A549 (cell line): ENCODE data around the gene CAPN7. TPM values are rescaled to one million over a fixed set of nuclear protein-coding genes. Genes with fewer than 3 reads are reported as not detected.

Experiments
- ATAC-seq, 2 experiments: fragments of 200-7000 bp in 1 of 2; fragments of >200 bp in 1 of 2; cut with Nextera tagmentation in 1 of 2; cut with Tn5 transposase in 1 of 2; 3 replicates each; pipeline versions ENCODE4 v1.8.0 to v1.9.1; 2018 to 2020; ENCODE audit warnings: mild to moderate bottlenecking in 1 of 2, moderate library complexity in 1 of 2
- CTCF ChIA-PET: fragments of 300-600 bp; sonication (Branson Sonifier 250); formaldehyde crosslinking; extraction: SDS; loops from one replicate; lab custom pipeline; 2021; ENCODE audit warnings: antibody characterized with exemption, inconsistent platforms; lab: Yijun Ruan, JAX
- POLR2A ChIA-PET: fragments of 350-600 bp; formaldehyde crosslinking; extraction: SDS; loops from one replicate; lab custom pipeline; 2021; ENCODE audit warnings: antibody characterized with exemption, inconsistent platforms; lab: Yijun Ruan, JAX
- DNase-seq, 2 experiments: peaks; one replicate each; pipeline versions ENCODE4 v3.0.0 to v3.0.0-alpha.2; 2011 to 2016; ENCODE audit warnings: low read depth in 1 of 2, low spot score in 1 of 2
- FAIRE-seq: peaks from 2 replicates; lab custom pipeline; 2011; peaks lifted over from hg19 to GRCh38; lab: Jason Lieb, UNC
- H3K27ac ChIP-seq, 2 experiments: fragments of >200 bp; sonication (Bioruptor Twin); formaldehyde crosslinking; 3 replicates each; pipeline ENCODE4 v1.5.1; 2016 to 2017
- H3K4me1 ChIP-seq: fragments of >200 bp; sonication (Bioruptor Twin); formaldehyde crosslinking; 3 replicates; pipeline ENCODE4 v1.6.1; 2016
- H3K4me2 ChIP-seq: fragments of >200 bp; sonication (Bioruptor Twin); formaldehyde crosslinking; 3 replicates; pipeline ENCODE4 v1.6.1; 2016
- H3K4me3 ChIP-seq: fragments of >200 bp; sonication (Bioruptor Twin); formaldehyde crosslinking; 3 replicates; pipeline ENCODE4 v1.5.1; 2016
- H3K9me3 ChIP-seq: fragments of >200 bp; sonication (Bioruptor Twin); formaldehyde crosslinking; 3 replicates; pipeline ENCODE4 v1.6.1; 2016
- BHLHE40 ChIP-seq: IDR thresholded peaks from 2 replicates; pipeline ENCODE4 v1.6.1; 2012; ENCODE audit warnings: low read depth, low read length, inconsistent platforms
- CBX2 ChIP-seq: fragments of 200-600 bp; sonication (generic); IDR thresholded peaks from 2 replicates; pipeline ENCODE4 v1.6.1; 2016; ENCODE audit warnings: low read depth, mild to moderate bottlenecking, borderline replicate concordance
- CBX8 ChIP-seq: fragments of 200-600 bp; sonication (generic); IDR thresholded peaks from 2 replicates; pipeline ENCODE4 v1.6.1; 2016
- CHD2 ChIP-seq: fragments of 150-350 bp; IDR thresholded peaks from 2 replicates; pipeline ENCODE4 v1.6.1; 2014; ENCODE audit warnings: low read length; ENCODE audit not compliant: partially characterized antibody
- CTCF ChIP-seq: fragments of >200 bp; sonication (Bioruptor Twin); formaldehyde crosslinking; IDR thresholded peaks from 3 replicates; pipeline ENCODE4 v1.5.1; 2016
- EHMT2 ChIP-seq: fragments of 200-600 bp; sonication (generic); IDR thresholded peaks from 2 replicates; pipeline ENCODE4 v1.6.1; 2016; ENCODE audit warnings: antibody characterized with exemption, low read depth, mild to moderate bottlenecking, moderate library complexity
- EP300 ChIP-seq, 2 experiments: fragments of >200 bp; sonication (Bioruptor Twin); formaldehyde crosslinking; IDR thresholded peaks; 2 replicates in 1 of 2; 3 replicates in 1 of 2; pipeline ENCODE4 v1.6.1; 2016 to 2017
- ESRRA ChIP-seq: fragments of 150-350 bp; IDR thresholded peaks from 2 replicates; pipeline ENCODE4 v1.6.1; 2014; ENCODE audit warnings: mild to moderate bottlenecking, low read length, borderline replicate concordance
- FOSL2 ChIP-seq, 2 experiments: fragments of 450-650 bp in 1 of 2; fragments of >200 bp in 1 of 2; sonication (Bioruptor Twin) in 1 of 2; formaldehyde crosslinking; IDR thresholded peaks; 2 replicates each; pipeline versions ENCODE4 v1.5.0 to v1.6.1; 2016 to 2020; ENCODE audit warnings: mild to moderate bottlenecking in 1 of 2, moderate library complexity in 1 of 2
- FOXS1 ChIP-seq: fragments of 250-450 bp; sonication (Bioruptor Pico); IDR thresholded peaks from 2 replicates; pipeline ENCODE4 v1.5.0; 2020; ENCODE audit warnings: mild to moderate bottlenecking, moderate library complexity
- HDAC2 ChIP-seq: fragments of 200-600 bp; sonication (generic); IDR thresholded peaks from 2 replicates; pipeline ENCODE4 v1.6.1; 2016
- HOXB5 ChIP-seq: fragments of 250-450 bp; sonication (Bioruptor Pico); IDR thresholded peaks from 2 replicates; pipeline ENCODE4 v1.5.0; 2020; ENCODE audit warnings: mild to moderate bottlenecking, moderate library complexity
- JUN ChIP-seq, 2 experiments: fragments of >200 bp; sonication (Bioruptor Twin); formaldehyde crosslinking; IDR thresholded peaks; 2 replicates in 1 of 2; 3 replicates in 1 of 2; pipeline ENCODE4 v1.6.1; 2016 to 2017
- JUNB ChIP-seq: fragments of >200 bp; sonication (Bioruptor Twin); formaldehyde crosslinking; IDR thresholded peaks from 2 replicates; pipeline ENCODE4 v1.6.1; 2016
- MAFK ChIP-seq: fragments of 450-650 bp; IDR thresholded peaks from 2 replicates; pipeline ENCODE4 v1.6.1; 2014; ENCODE audit not compliant: partially characterized antibody
- MAX ChIP-seq: IDR thresholded peaks from 2 replicates; pipeline ENCODE4 v1.6.1; 2012
- MYC ChIP-seq: IDR thresholded peaks from 2 replicates; pipeline ENCODE4 v1.6.1; 2012; ENCODE audit warnings: mild to moderate bottlenecking, inconsistent platforms, low read length, improper control_type of control experiment, borderline replicate concordance
- NFE2L2 ChIP-seq: fragments of 150-350 bp; conservative IDR thresholded peaks from 2 replicates; pipeline ENCODE4 v1.6.1; 2014; ENCODE audit warnings: low read length
- NPAS2 ChIP-seq: fragments of 250-450 bp; sonication (Bioruptor Pico); IDR thresholded peaks from 2 replicates; pipeline ENCODE4 v1.8.0; 2022; ENCODE audit warnings: mild to moderate bottlenecking, moderate library complexity, borderline replicate concordance
- PHF8 ChIP-seq: fragments of 200-600 bp; sonication (generic); IDR thresholded peaks from 2 replicates; pipeline ENCODE4 v1.6.1; 2016; ENCODE audit warnings: low read depth, mild to moderate bottlenecking, antibody characterized with exemption, moderate library complexity, borderline replicate concordance
- RAD21 ChIP-seq, 2 experiments: fragments of >200 bp in 1 of 2; sonication (Bioruptor Twin) in 1 of 2; formaldehyde crosslinking in 1 of 2; IDR thresholded peaks in 1 of 2; conservative IDR thresholded peaks in 1 of 2; 2 replicates in 1 of 2; 3 replicates in 1 of 2; pipeline ENCODE4 v1.6.1; 2012 to 2018; ENCODE audit warnings: inconsistent platforms in 1 of 2
- RARB ChIP-seq: fragments of 250-450 bp; sonication (Bioruptor Pico); IDR thresholded peaks from 2 replicates; pipeline ENCODE4 v1.8.0; 2021; ENCODE audit warnings: mild to moderate bottlenecking, moderate library complexity
- SMC3 ChIP-seq: fragments of >200 bp; sonication (Bioruptor Twin); formaldehyde crosslinking; IDR thresholded peaks from 3 replicates; pipeline ENCODE4 v1.6.1; 2018; ENCODE audit warnings: inconsistent platforms
- USF2 ChIP-seq: fragments of 450-650 bp; IDR thresholded peaks from 2 replicates; pipeline ENCODE4 v1.6.1; 2014; ENCODE audit warnings: antibody characterized with exemption
- WGBS: methylation state at CpG from one replicate; pipeline ENCODE4 v1.1.6; 2017; ENCODE audit errors: missing lambda C conversion rate; 5-methylcytosine and 5-hydroxymethylcytosine counted together
- polyA plus RNA-seq, 4 experiments: library from polyadenylated mRNA; depleted of rRNA in 3 of 4; stranded (reverse); fragments of >200 nt; fragmentation: RNase III in 1 of 4; extraction: RNeasy Plus Mini Kit Qiagen cat#74134 plus additional on column Dnase treatment in 1 of 4; gene quantifications; 2 replicates in 3 of 4; 3 replicates in 1 of 4; pipeline ENCODE4 v1.2.3, GENCODE V29; 2011 to 2017

Gene CAPN7
- polyA plus RNA-seq, 2 of the 4 experiments (the other 2 are of a cell fraction) = 19.9 to 36.8 TPM

- TF ChIP-seq FOXS1 (CRISPR knock-in tag) = no peak
- TF ChIP-seq MAX = no peak
- no peak for TF ChIP-seq HOXB5 (CRISPR knock-in tag)
- TF ChIP-seq PHF8 = no peak
- no peak for TF ChIP-seq ESRRA
- TF ChIP-seq, all 56 proteins: peak for 0
These were observed 60.7 kb downstream of the CAPN7 start (continued) for GRCh38 chr3:15266510-15267376.

GRCh38 chr3:15267502-15267901 is 61.5 kb downstream of the CAPN7 start:
- Histone ChIP-seq H3K4me1 (peaks cover 21% of the 10 kb centered on the region), H3K27ac (no peak overlapping the region), H3K9me3 (no peaks in the 10 kb centered on the region), H3K4me3 (no peak overlapping the region)
- no peak for DNase-seq
- 87% methylated on average over 3 of the region's 3 CpGs for WGBS
- CTCF ChIA-PET = interaction anchor here (0.7 to 11.1 kb wide), 58 partner anchors 10 to 542 kb away, joined by 3 to 175 read pairs (median 6); partner anchors contain the start of genes CAPN7 and SH3BP5
- TF ChIP-seq CBX8 (no peak), CBX2 (no peak)
- TF ChIP-seq, all 56 proteins: peak for 0
- no peak overlapping the region for H3K4me2 ChIP-seq
- ATAC-seq = no peak
- POLR2A ChIA-PET = interaction anchor here (0.6 to 1.0 kb wide), 5 partner anchors 65 to 529 kb away, joined by 3 to 5 read pairs (median 3); partner anchors contain the start of gene SH3BP5
- FAIRE-seq = no peak

- peak; percentile 80 to 87 for DNase-seq
- WGBS = 35% methylated on average over 15 of the region's 15 CpGs
- Histone ChIP-seq H3K9me3 (no peaks in the 10 kb centered on the region), H3K4me2 (no peak overlapping the region), H3K4me3 (no peak overlapping the region), H3K27ac (peak overlapping the region in 1 of 2 experiments; percentile 85; a peak in 3 of 6 replicates)
- POLR2A ChIA-PET = interaction anchor here (0.6 to 1.0 kb wide), 5 partner anchors 64 to 528 kb away, joined by 3 to 5 read pairs (median 3); partner anchors contain the start of gene SH3BP5
- FAIRE-seq = no peak
- peak; percentile 70 to 86 for ATAC-seq
- no peak for TF ChIP-seq MAFK
- TF ChIP-seq CTCF = peak; percentile 94
- no peak for TF ChIP-seq EHMT2
- no peak for TF ChIP-seq JUN (IDR thresholded peaks at IDR 0.05)
- peak; percentile 96 to 98 for TF ChIP-seq RAD21 (conservative IDR thresholded peaks at IDR 0.05 in 1 of 2, IDR thresholded peaks at IDR 0.05 in 1 of 2)
- peak; percentile 92 for TF ChIP-seq SMC3
- TF ChIP-seq, all 56 proteins: peak for 3
- CTCF ChIA-PET = interaction anchor here (0.7 to 11.1 kb wide), 60 partner anchors 11 to 541 kb away, joined by 3 to 175 read pairs (median 6); partner anchors contain the start of genes CAPN7 and SH3BP5
- H3K4me1 ChIP-seq = peaks cover 21% of the 10 kb centered on the region
These were observed 62.1 kb downstream of the CAPN7 start for GRCh38 chr3:15268033-15268631.

GRCh38 chr3:15269091-15269989 is 63.3 kb downstream of the CAPN7 start:
- peak overlapping the region; percentile 19; the same call in 1 of the 3 replicates for H3K4me3 ChIP-seq
- H3K4me2 ChIP-seq = peak overlapping the region; percentile 80
- FAIRE-seq = no peak
- DNase-seq = peak; percentile 94 to 98
- ATAC-seq = peak; percentile 91 to 93
- ChIA-PET POLR2A (interaction anchor here (1.2 kb wide), 1 partner anchor 332 kb away, joined by 3 read pairs; the partner anchor contains the start of genes BTD and HACL1), CTCF (interaction anchor here (1.1 to 11.1 kb wide), 25 partner anchors 12 to 161 kb away, joined by 3 to 175 read pairs (median 12); partner anchors contain the start of genes CAPN7 and SH3BP5)
- WGBS = 28% methylated on average over 22 of the region's 29 CpGs
- peaks cover 21% of the 10 kb centered on the region for H3K4me1 ChIP-seq
- peak overlapping the region; percentile 75 to 85 for H3K27ac ChIP-seq
- no peaks in the 10 kb centered on the region for H3K9me3 ChIP-seq
- TF ChIP-seq BHLHE40 (0 out of 2 replicates have a peak, but pooled peaks have one; percentile 34), FOSL2 (IDR thresholded peaks at IDR 0.05) (peak; percentile 91), FOSL2 (CRISPR knock-in tag; IDR thresholded peaks at IDR 0.05) (peak; percentile 99), HDAC2 (no peak), JUNB (peak; percentile 63), EP300 (IDR thresholded peaks at IDR 0.05) (no peak), MAX (peak; percentile 87), MYC (0 out of 2 replicates have a peak, but pooled peaks have one; percentile 49), NPAS2 (CRISPR knock-in tag) (no peak), NFE2L2 (peak; percentile 84), CBX2 (no peak), USF2 (no peak), CHD2 (no peak), RARB (CRISPR knock-in tag) (no peak), PHF8 (no peak), CBX8 (no peak)
